ENCODE results near the gene DHRSX.
"Not testable (repeated sequence)": the region's sequence is repeated elsewhere in the genome, so short reads cannot be mapped to it uniquely, and the experiment has no call there.

DHRSX gene

GRCh38 chrX:2497961-2498780, 2.6 kb downstream of the DHRSX start:
- no peak for DNase-seq

- DNase-seq = no peak
These were observed 5.2 kb downstream of the DHRSX start for GRCh38 chrX:2495595-2495994.

GRCh38 chrX:2492531-2493218, 8.1 kb downstream of the DHRSX start:
- no peak for DNase-seq

GRCh38 chrX:2490634-2491033, 10.1 kb downstream of the DHRSX start:
- DNase-seq = no peak

GRCh38 chrX:2489446-2490445, 11.0 kb downstream of the DHRSX start:
- no peak for DNase-seq

- no peak for DNase-seq
These were observed 12.0 kb downstream of the DHRSX start for GRCh38 chrX:2488621-2489285.

- DNase-seq = no peak
These were observed 13.4 kb downstream of the DHRSX start for GRCh38 chrX:2487366-2487765.

GRCh38 chrX:2486476-2487133, 14.2 kb downstream of the DHRSX start:
- no peak for DNase-seq

- DNase-seq = no peak
These were observed 14.9 kb downstream of the DHRSX start for GRCh38 chrX:2485789-2486345.

- DNase-seq = no peak
These were observed 15.8 kb downstream of the DHRSX start for GRCh38 chrX:2484721-2485648.

- no peak for DNase-seq
These were observed 16.5 kb downstream of the DHRSX start for GRCh38 chrX:2484256-2484655.

- DNase-seq = no peak
These were observed 17.2 kb downstream of the DHRSX start for GRCh38 chrX:2483398-2484060.

- DNase-seq = not testable (repeated sequence)
These were observed 19.2 kb downstream of the DHRSX start for GRCh38 chrX:2481597-2481996.

- not testable (repeated sequence) for DNase-seq
These were observed 20.8 kb downstream of the DHRSX start for GRCh38 chrX:2479982-2480381.

- no peak for DNase-seq
These were observed 21.4 kb downstream of the DHRSX start for GRCh38 chrX:2479420-2479780.

- no peak for DNase-seq
These were observed 22.0 kb downstream of the DHRSX start for GRCh38 chrX:2478546-2479419.

GRCh38 chrX:2477313-2477712, 23.5 kb downstream of the DHRSX start:
- DNase-seq = not testable (repeated sequence)

GRCh38 chrX:2474963-2475726, 25.6 kb downstream of the DHRSX start:
- DNase-seq = no peak
